Hematopoietic multipotent progenitor cell treated with erythropoietin and hydrocortisone succinate and interleukin-3 and kit ligand, for 15 days (in vitro differentiated cells): ENCODE results near the gene ATP10A.
"Not testable (repeated sequence)": the region's sequence is repeated elsewhere in the genome, so short reads cannot be mapped to it uniquely, and the experiment has no call there.

Experiments
- DNase-seq: peaks from one replicate; pipeline ENCODE4 v3.0.0-alpha.2; 2015; ENCODE audit warnings: low spot score

The ATP10A gene

DNA sequence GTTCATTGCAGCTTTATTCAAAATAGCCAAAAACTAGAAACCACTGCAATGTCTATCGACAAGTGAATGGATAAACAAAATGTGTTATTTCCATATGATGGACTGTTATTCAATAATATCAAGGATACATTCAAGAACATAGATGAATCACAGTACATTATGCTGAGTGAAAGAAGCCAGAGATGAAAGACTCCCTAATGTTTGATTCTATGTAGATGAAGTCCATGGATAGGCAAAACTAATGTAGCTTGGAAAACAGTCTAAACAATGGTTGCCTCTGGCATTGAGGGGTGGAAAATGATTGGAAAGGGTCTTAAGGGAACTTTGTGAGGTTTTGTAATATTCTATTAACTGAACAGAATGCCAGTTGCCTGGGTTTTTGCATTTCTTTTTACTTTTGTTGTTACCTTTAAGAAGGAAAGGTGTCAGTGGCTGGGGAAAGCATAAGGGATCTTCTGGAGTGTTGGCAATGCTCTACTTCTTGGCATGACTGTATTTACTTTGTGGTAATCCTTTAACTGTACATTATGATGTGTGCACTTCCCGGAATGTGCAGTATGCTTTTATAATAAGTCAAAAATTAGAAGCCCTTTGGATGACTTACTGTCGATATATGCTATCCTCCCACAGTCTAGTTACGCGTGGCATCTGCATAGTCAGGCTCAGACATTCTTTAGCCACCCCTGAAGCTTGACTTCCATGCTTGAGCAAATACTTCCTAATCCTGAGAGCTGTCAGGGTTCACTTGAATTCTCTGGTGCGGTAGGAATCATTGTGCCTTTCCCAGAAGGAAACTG is 20.5 kb upstream of the ATP10A start:
- no peak for DNase-seq

DNA sequence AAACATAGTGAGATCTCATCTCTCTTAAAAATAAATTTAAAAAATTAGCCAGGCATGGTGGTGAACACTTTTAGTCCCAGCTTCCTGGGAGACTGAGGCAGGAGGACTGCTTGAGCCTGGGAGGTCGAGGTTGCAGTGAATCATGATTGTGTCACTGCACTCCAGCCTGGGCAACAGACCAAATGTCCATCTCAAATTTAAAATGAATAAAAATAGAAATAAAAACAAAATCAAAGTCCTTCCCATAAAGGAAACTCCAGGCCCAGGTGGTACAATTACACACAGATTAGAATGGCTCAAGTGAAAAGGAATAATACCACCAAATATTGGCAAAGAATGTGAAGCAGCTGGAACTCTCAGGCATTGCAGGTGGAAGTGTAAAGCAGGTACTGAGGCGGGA is 19.3 kb upstream of the ATP10A start:
- no peak for DNase-seq

DNA sequence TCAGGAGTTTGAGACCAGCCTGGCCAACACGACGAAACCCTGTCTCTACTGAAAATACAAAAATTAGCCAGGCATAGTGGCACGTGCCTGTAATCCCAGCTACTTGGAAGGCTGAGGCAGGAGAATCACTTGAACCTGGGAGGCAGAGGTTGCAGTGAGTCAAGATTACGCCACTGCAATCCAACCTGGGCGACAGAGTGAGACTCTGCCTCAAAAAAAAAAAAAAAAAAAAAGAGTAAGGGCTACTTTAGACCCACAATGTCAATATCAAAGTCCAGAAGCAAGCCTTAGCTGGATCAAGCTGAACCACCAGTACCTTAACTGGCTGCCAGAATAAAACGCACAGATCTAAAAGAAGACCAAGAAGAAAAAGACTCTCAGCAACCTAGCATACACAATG is 17.8 kb upstream of the ATP10A start:
- not testable (repeated sequence) for DNase-seq

DNA sequence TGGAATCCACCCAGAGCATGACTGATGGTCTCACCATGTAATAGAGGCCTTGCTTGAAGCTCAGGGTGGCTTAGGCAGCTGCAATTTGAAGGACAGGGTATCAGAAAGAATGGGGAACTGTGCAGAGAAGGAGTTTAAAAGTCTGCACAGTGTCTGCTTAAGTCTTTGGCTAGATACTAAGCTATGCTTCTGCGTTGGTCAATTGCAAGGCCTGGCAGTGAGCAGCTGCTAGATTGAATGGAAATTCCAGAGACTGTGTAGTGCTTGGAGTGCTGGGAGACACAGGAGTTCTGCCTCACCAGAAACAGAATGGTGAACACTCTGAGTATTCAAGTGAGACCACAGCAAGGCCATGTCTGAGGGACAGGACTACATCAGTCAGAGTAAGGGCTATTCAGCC is 17.3 kb upstream of the ATP10A start:
- DNase-seq: no peak

DNA sequence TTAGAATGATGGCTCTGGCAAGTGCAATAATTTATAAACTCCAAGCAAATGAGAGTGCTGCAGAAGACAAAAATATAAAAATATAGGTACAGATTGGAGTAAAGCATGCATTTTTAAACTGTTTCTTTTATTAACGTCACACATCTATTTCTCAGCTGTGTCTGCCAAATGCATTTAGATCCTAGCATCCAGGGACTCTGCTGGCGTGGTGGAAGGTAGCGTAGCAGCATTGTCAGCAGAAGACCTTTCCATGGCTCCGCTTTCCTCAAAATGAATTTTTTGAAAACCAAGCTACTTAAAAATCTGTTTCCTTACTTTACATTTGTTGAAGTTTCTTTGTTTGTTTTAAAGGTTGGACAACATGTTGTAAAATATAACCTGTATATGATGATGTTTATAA is 16.3 kb upstream of the ATP10A start:
- no peak for DNase-seq

DNA sequence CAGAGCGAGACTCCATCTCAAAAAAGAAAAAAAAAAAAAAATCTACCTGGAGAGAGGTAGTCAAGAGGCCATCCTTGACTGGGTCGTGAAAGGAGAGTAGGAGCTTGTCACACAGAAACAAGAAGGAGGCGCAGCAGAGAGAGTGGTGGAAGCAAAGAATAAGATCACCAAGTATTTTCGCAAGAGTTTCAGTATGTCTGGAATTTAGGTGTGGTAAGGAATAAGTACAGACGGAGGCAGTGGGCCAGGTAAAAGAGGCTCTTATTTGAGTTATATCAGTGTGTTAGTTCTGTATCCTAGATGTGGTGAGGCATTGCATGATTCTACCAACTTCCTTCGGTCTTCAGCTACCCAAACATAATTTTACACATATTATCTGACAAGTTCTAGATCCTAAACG is 14.6 kb upstream of the ATP10A start:
- no peak for DNase-seq

DNA sequence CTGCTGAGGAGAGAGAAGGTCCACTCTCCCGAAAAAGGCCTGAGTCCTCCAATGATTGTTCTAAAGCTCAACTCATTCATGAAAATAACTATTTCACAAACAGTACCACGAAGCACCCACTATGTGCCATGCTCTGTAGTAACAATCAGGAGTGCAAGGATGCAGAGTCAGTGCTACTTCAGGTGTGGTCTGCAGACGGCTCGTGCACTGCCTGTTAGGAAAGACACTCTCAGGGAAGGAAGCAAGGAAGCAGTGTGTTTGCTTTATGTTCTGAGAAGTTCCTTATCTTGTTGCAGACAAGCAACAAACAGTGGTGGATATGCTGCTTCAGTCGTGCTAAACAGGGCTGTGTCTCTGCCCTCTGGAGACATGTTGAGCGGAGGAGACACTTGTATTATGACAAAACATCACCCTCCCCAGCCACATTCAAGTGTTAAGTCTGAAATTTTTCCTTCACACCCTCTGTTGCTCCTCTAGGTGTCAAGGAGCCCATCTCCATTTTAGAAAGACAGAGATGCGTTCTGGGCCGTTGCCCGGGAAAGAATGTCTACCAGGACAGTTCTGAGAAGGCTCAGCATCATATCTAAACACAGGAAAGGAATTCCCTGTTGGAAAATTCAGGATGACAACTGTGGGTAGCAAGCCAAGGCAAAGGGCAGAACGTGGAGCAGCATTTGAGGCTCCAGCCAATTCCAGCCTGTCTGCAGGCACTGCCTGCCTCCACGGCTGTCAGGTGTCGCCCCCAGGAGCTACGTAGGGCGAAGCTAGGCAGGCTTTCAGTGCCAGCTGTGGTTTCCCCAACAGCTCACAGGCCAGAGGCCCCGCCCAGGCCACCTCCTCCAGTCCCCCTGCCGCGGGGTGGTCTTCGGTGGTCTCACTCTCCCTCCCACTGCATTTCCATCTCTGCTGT is 13.4 kb upstream of the ATP10A start:
- no peak for DNase-seq

DNA sequence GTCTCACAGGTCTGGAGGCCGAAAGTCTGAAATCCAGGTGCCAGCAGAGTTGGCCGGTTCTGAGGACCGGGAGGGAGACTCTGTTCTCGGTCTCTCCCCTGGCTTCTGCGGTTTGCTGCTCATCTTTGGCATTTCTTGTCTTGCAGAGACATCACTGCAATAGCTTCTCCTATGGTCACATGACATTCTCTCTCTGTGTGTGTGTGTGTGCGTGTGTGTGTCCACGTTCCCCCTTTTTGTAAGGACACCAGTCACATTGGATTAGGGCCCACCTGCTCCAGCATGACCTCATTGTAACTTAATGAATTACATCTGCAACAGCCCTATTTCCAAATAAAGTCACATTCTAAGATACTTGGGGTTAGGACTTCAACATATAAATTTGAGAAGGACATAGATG is 12.4 kb upstream of the ATP10A start:
- DNase-seq: no peak

DNA sequence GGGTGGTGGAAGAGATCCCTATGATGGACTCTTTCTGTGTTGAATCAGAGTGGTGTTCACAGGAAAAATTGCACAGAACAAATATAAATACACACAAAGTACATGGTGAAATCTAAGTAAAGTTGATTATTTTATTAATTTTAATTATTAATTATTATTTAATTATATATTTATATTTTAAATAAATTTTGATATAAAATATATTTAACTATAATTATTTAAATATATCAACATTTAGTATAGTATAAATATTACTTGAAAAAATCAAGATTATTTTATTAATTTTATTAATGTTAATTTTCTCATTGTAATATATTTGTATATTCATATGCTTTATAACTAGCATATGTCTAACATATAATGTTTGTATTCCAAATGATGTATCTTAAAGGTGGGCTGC is 11.3 kb upstream of the ATP10A start:
- no peak for DNase-seq

DNA sequence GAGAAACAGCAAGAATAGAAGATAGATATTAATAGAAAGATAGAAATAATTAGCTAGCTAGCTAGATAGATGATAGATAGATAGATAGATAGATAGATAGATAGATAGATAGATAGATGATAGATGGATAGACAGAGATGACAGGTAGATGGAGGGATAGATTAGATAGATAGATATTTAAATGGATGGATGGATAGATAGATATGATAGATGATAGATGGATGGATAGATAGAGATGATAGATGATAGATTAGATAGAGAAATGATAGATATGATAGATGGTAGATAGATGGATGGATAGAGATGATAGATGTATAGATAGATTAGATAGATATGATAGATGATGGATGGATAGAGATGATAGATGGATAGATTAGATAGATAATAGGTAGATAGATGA is 8.3 kb upstream of the ATP10A start:
- no peak for DNase-seq

DNA sequence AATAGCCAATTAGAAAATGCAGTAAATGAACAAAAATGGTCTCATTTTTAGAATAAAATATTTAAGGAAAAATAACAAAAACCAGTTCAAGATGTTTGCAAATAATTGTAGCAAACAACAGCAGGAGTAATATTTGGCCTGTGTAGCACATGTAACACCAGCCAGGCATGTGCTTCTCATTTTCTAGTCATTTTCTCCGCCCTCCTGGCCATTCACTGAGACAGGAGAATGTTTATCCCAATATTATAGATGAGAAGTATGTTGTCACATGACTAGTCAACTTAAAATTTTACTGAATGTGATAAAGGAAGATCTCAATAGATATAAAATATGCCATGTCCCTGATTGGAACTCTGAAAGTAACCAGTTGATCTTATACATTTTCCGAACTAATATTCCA is 7.8 kb upstream of the ATP10A start:
- DNase-seq: no peak

DNA sequence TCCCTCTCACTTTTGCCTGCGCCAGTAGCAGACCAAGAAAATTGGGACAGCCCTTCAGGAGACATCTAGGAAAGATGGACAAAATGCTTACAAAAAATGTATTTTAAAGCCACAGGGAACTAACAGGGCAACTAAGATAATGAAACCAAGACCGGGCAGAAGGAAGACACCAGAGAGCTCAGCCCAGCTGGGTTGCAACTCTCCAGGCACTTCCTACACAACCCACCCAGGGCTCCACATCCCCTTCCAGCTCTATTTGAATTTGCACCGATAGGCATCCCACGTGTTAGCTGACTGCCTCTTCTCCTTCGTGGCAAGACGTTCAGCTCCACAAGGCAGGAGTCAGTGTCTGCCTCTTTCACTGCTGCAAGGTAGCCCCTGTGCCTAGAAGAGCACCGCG is 6.6 kb upstream of the ATP10A start:
- DNase-seq: no peak

DNA sequence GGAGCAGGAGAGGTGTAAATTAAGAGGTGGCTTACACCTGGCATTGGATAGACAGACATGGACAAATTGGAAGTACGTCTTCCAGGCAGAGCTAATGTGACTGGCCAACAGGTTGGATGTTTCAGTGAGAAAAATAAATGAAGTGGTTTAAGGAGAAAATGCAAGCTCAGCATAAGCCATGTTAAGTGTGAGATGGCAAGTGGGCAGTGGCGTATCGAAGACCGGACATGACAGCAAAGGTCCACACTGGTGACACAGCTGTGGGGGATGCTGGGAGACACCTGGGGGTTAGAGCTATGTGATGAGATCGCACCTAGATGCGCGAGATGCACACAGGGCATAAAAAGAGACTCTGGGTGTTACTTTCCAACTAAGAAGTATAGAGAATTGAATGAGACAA is 3.7 kb upstream of the ATP10A start:
- no peak for DNase-seq

DNA sequence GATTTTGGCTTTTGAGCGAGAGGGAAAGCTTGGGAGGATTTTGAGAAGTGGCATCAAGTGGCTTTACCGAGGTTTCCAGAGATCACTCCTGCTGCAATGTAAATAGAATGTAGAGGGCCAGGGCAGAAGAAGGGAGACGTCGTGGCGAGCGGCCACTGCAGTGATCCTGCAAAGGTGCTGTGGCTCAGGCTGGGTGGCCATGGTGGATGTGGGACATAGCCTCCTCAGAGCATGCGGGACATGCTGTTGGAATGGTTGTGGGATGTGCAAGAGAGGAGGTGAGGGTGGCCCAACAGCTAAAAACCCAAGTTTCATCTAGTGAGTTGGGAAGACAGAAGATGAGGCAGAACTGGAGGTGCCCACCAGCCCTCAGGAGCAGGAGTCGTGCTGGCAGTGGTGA is 3.1 kb upstream of the ATP10A start:
- no peak for DNase-seq

DNA sequence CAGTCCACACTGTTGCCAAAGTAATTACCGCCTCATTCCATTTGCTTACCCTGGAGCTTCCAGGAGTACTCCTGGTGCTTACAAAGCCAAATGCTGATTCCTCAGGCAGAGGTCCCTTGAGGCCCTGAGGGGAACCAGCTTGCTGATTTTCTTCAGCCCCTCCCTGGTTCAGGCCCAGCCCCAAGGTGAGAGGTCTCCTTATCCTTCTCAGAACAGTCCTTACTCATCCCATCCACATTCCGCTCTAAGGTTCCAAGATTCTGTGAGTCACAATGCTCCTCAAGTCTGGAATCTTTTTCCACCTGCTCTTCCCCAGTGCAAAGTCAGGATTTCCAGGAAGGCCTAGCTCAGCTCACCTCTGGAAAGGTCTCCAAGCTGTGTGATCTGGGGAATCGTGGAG is 1.8 kb upstream of the ATP10A start:
- no peak for DNase-seq

DNA sequence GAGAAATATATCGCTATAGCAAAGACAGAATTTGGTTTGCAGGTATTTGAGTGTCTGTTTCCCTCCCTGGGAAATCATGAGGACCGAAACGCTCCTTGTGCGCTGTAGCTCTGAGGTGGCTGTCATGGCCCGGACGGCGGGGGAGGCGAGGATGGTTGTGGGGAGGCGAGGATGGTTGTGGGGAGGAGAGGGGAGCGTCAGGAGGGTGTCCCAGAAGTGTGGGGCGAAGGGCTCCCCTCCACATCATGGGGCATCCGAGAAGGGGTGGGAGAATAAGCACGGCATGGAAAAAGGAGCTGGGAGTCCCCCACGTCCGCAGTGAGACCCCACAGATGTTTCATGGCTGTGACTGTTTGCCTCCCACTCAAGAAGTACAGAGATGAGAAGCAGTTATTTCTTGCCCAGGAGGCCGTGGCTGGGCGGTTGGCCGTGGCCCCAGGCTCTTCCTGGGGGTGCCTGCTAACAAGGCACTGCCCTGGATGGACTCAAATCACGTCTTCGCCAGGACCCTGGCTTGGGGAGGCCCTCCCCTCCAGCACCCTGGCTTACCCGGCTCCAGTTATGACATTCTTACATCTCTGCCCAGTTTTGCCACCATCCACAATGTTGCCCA is 947 bp upstream of the ATP10A start:
- DNase-seq: no peak

DNA sequence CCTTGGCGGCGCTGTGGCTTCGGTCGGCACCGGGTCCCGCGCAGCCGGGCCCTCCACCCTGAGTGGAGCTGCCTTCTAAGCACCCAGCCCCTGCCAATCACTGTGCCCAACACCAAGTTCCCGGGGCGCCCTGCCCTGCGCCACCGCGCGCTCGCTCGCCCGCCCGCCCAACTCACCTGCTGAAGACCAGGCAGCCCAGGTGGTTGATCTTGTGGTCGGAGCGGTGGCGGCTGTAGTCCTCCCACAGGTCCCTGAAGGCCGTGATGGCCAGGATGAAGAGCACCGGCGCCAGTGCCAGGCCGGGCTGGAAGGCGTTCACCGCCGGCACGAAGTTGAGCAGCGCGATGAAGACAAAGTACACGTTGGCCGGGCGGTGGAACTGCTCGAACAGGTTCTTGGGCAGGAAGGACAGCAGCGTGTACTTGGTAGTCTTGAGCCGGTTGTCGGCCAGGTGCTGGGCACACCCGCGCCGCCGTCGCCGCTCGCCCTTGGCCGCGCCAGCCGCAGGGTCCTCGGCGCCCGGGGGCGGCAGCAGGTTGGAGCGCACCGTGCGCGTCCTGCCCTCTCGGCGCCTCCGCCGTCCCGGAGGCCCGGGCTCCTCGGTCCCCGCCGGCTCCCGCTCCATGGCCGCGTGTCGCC is 536 bp downstream of the ATP10A start:
- no peak for DNase-seq

DNA sequence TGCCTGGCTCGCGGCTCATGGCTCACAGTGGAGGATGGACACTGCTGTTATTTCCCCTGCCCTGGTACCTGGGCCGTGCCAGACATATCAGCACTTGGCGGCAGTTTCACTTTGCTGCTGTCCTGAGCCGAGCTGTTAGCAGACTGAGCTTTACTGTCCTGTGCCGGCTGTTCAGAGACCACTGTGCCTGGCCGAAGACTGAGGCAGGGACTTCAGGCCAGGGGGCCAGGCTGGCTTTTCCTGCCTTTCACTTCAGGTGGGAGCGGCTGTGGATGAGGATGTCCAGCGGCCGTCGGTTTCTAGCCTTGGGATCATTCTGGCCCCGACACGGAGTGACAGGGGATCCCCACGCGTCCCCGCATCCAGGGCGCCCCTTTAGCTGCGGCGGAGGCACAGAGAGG is 1.1 kb downstream of the ATP10A start:
- DNase-seq: no peak

DNA sequence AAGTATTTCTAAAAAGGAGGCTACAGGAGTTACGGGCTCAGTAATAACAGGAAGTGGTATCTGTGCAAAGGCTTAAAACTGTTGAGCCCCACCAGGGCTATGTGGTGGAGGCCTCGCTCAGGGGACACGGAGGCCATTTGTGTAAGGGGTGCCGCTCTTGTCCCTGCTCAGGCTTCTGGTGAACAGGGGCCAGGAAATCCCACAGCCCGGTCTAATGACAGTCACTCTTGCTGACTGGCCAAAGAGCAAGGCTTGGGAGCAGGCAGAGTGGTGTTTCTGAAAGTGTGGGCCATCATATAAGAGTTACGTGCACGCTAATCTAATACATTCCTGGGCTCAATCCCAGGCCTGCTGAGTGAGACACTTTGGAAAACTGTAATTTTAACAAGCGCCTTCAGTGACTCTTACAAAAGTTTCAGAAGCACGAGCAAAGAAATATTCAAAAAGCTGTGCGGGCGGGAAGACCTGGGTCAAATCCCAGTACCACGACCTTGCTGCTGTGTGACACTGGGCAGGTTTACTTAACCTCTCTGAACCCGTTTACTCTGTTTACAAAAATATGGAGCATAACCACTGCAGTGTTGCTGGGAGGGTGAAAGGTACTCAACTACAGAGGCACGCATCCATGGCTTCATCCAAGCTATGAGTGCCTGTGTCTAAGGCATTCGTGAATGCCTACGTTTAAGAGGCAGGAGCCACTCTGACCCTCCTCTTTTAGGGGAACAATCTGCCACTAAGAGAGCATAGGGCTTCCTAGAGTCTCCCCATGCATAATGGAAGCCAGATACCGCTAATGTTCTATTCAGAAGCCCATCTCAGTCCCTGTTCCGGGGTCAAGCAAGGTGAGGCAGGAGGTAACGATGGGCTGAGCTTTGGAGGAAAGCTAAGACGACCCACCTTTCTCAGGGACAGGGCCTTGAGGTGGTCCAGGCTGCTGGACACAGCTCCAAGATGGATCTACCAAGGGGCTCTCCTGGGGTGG is 2.0 kb downstream of the ATP10A start:
- DNase-seq: no peak

DNA sequence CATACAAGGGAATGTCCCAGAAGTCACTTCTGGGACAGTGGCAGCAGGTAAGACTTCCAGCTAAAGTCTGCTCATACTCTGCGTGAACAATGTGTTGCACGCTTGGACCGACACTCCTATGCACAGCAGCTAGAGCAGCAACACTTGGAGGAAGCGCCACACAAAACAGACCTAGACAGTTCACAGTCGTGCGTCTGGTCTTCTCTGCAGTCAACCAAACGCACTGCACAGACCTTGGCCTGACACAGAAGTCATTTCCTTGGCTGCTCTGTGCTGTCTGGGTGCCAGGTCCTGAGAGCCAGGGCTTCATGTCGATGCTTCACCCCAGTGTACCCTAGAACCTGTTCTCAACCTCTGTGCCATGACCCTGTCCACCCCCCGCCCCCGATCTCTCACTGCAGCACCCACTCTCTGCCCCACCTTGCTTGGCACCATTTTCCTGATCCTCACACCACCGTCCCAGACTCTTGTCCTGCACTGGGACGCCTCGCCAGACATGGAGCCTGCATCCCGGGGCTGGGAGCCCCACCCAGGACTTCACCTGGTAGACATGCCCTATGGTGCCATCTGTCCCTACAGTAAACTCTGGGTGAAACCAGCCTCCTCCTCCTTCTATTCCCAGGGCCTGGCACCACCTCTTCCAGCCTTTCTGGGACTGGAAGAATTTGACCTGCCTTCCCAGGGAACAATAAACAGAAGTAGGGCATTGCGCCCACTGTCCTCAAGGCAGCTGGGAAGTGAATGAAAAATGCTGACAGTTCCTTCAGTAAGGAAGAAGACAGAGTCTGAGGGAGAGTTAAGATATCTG is 3.1 kb downstream of the ATP10A start:
- DNase-seq: no peak
